Coronary artery (tissue), 2 donors: ENCODE measurements around the gene ZFR.
"Not testable (repeated sequence)": the region's sequence is repeated elsewhere in the genome, so short reads cannot be mapped to it uniquely, and the experiment has no call there.

Source experiments
- DNase-seq: peaks from one replicate; pipeline ENCODE4 v3.0.0-alpha.2; 2017; ENCODE audit warnings: low spot score
- H3K27ac ChIP-seq, 2 donors: fragments of 200-600 bp; sonication (generic); one replicate each; pipeline ENCODE4 v1.5.1; 2016 to 2019
- H3K4me3 ChIP-seq: fragments of 200-600 bp; sonication (generic); 2 replicates; pipeline ENCODE4 v1.5.1; 2016; ENCODE audit warnings: mild to moderate bottlenecking, moderate library complexity
- TF ChIP-seq, protein P1 (sequence below): fragments of 200-600 bp; sonication (generic); IDR thresholded peaks from one replicate; pipeline ENCODE4 v1.5.1; 2019; ENCODE audit warnings: antibody characterized with exemption

The ZFR gene

GRCh38 chr5:32410630-32411029 is 33.9 kb downstream of the ZFR start:
- Histone ChIP-seq H3K4me3 (no peak overlapping the region), H3K27ac (no peak overlapping the region)
- DNase-seq: no peak
- TF ChIP-seq, protein P1, sequence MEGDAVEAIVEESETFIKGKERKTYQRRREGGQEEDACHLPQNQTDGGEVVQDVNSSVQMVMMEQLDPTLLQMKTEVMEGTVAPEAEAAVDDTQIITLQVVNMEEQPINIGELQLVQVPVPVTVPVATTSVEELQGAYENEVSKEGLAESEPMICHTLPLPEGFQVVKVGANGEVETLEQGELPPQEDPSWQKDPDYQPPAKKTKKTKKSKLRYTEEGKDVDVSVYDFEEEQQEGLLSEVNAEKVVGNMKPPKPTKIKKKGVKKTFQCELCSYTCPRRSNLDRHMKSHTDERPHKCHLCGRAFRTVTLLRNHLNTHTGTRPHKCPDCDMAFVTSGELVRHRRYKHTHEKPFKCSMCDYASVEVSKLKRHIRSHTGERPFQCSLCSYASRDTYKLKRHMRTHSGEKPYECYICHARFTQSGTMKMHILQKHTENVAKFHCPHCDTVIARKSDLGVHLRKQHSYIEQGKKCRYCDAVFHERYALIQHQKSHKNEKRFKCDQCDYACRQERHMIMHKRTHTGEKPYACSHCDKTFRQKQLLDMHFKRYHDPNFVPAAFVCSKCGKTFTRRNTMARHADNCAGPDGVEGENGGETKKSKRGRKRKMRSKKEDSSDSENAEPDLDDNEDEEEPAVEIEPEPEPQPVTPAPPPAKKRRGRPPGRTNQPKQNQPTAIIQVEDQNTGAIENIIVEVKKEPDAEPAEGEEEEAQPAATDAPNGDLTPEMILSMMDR: no peak

DNA sequence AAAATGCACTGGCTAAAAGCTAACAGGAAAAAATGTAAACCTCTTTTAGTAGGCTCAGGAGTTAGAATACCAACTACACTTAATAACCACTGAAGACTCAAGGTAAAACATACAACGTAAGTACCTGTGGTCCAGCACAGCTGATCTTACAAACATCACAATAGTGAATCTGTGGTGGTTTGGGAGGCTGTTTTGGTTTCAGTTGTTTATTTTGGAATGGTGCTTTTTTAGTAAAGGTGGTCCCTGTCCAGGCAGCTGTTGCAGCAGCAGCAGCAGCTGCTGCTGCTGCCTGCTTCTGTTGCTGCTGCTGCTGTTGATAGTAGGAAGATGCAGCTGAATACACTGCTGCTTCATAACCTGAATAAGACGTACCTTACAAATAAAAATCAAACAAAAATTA is 37.9 kb downstream of the ZFR start:
- Histone ChIP-seq H3K4me3 (no peak overlapping the region), H3K27ac (no peak overlapping the region)
- no peak for DNase-seq
- TF ChIP-seq, protein P1: no peak

DNA sequence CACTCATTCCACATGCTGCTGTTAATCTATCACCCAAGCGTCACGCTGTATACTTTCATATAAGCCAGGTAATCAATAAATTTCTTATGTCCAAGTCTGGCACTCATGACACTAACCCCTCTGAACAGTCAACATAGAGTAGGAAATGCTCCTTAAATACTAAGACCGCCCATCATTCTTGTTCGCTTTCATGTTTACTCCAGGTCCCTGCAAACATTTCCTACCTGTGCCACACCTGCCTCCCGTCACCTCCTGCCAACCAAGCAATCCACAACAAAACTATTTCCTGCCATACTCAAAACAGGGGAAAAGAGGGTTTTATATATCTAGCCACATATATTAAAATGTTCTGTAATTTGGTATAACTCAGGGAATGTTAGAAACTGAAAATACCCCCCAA is 39.0 kb downstream of the ZFR start:
- H3K27ac ChIP-seq: no peak overlapping the region

DNA sequence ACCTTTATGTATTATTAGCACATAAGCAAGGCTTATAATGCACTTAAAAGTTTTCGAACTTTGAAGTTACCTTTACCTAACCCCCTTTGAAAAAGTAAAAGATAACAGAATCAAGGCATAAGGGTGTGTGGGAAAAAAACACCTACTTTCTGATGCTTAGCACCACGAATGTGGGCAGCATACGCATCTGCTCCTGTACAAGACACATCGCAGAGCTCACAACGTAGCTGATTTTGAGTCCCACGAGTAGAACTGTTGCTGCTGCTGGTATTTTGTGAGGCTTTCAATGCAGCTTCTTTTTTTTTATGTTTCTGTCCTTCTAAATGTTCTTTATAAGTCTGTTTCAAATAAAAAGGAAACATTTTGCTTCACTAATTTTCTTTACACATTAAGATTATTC is 40.8 kb downstream of the ZFR start:
- no peak overlapping the region for H3K27ac ChIP-seq
- DNase-seq: no peak
- TF ChIP-seq, protein P1: no peak
- H3K4me3 ChIP-seq: no peak overlapping the region

More for the DNA sequence above, 39.0 kb downstream of the ZFR start:
- TF ChIP-seq, protein P1: no peak
- H3K4me3 ChIP-seq: no peak overlapping the region
- no peak for DNase-seq

- H3K27ac ChIP-seq: no peak overlapping the region
- no peak for DNase-seq
These were observed 44.1 kb downstream of the ZFR start for GRCh38 chr5:32400401-32400800.

DNA sequence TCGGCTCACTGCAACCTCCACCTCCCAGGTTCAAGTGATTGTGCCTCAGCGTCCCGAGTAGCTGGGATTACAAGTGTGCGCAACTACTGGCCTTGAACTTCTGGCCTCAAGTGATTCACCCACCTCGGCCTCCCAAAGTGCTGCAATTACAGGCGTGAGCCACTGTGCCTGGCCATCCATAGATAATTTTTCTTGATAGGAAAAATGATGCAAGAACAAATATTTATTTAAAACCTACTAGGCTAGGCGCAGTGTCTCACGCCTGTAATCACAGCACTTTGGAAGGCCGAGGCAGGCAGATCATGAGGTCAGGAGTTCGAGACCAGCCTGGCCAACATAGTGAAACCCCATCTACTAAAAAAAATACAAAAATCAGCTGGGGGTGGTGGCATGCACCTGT is 45.8 kb downstream of the ZFR start:
- H3K27ac ChIP-seq, DNase-seq: not testable (repeated sequence)

More at GRCh38 chr5:32400401-32400800, 44.1 kb downstream of the ZFR start:
- H3K4me3 ChIP-seq: no peak overlapping the region
- TF ChIP-seq, protein P1: no peak

DNA sequence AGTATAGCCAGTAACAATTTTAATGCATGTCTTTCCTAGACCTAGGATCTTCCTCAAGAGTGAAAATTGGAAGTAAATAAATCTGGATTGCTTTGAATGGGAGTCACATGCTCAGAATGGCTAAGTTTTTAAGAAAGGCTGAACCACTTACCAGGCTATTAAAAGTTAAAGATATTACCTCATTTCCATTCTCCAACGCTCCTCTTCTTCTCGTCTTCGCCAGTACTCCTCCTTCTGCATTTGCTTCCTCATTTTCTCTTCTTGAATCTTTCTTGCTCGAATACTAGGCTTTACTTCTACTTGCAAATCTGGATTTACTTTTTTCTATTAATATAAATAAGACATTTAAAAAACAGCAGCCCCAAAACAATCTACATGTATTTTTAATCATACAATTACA is 49.6 kb downstream of the ZFR start:
- no peak overlapping the region for H3K27ac ChIP-seq
- no peak for DNase-seq
- TF ChIP-seq, protein P1: no peak
- no peak overlapping the region for H3K4me3 ChIP-seq

More for the DNA sequence above, 45.8 kb downstream of the ZFR start:
- H3K4me3 ChIP-seq: not testable (repeated sequence)

GRCh38 chr5:32392039-32392438 is 52.5 kb downstream of the ZFR start:
- no peak for DNase-seq
- TF ChIP-seq, protein P1: no peak
- H3K4me3 ChIP-seq: no peak overlapping the region
- H3K27ac ChIP-seq: no peak overlapping the region
